Activated CD4-positive, alpha-beta T cell treated with anti-CD3 and anti-CD28 coated beads, Interleukin-2, amount 10 ng/mL, durations not matched to agents 24 days and 14 days (primary cell): ENCODE results near the gene MAST4. TPM values are rescaled to one million over a fixed set of nuclear protein-coding genes. Genes with fewer than 3 reads are reported as not detected.
A peak's percentile ranks its signal among the peaks of the same experiment; 100 is the strongest.
"Not testable (repeated sequence)": the region's sequence is repeated elsewhere in the genome, so short reads cannot be mapped to it uniquely, and the experiment has no call there.

Source experiments
- DNase-seq: peaks from one replicate; pipeline ENCODE4 v3.0.0; 2022
- H3K27ac Mint-ChIP-seq: one replicate; pipeline ENCODE4 v1.8.0; 2022; ENCODE audit warnings: mild to moderate bottlenecking, mixed read lengths
- H3K27me3 Mint-ChIP-seq: one replicate; pipeline ENCODE4 v1.8.0; 2022; ENCODE audit warnings: mixed read lengths
- H3K36me3 Mint-ChIP-seq: one replicate; pipeline ENCODE4 v1.8.0; 2022; ENCODE audit warnings: low read depth, mild to moderate bottlenecking, mixed read lengths
- H3K4me1 Mint-ChIP-seq: one replicate; pipeline ENCODE4 v1.8.0; 2021; ENCODE audit warnings: mixed read lengths
- H3K4me3 Mint-ChIP-seq: one replicate; pipeline ENCODE4 v1.8.0; 2022; ENCODE audit warnings: mild to moderate bottlenecking, moderate library complexity, mixed read lengths
- H3K9me3 Mint-ChIP-seq: one replicate; pipeline ENCODE4 v1.8.0; 2021; ENCODE audit warnings: mixed read lengths
- intact Hi-C: fragments of 100-400 bp; cut with micrococcal nuclease; formaldehyde crosslinking; loops from one replicate; pipeline ENCODE4 v1.15.1; 2023
- total RNA-seq: library from RNA; stranded (reverse); gene quantifications from 2 replicates; pipeline ENCODE4 v1.2.3, GENCODE V29; 2022

The MAST4 gene
- total RNA-seq, 1 donor from 2014 or later: 16.1 TPM

DNA sequence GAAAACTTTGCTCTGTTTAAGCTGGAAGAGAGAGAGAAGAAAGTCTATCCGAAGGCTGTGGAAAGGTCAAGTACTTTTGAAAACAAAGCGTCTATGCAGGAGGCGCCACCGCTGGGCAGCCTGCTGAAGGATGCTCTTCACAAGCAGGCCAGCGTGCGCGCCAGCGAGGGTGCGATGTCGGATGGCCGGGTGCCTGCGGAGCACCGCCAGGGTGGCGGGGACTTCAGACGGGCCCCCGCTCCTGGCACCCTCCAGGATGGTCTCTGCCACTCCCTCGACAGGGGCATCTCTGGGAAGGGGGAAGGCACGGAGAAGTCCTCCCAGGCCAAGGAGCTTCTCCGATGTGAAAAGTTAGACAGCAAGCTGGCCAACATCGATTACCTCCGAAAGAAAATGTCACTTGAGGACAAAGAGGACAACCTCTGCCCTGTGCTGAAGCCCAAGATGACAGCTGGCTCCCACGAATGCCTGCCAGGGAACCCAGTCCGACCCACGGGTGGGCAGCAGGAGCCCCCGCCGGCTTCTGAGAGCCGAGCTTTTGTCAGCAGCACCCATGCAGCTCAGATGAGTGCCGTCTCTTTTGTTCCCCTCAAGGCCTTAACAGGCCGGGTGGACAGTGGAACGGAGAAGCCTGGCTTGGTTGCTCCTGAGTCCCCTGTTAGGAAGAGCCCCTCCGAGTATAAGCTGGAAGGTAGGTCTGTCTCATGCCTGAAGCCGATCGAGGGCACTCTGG, 567.8 kb downstream of the MAST4 start:
- intact Hi-C loops: loop anchor here (10.0 kb wide), 1 partner anchor 609 kb away; no protein-coding TSS in a partner anchor
- H3K4me3 Mint-ChIP-seq: peak overlapping the region; percentile 89

DNA sequence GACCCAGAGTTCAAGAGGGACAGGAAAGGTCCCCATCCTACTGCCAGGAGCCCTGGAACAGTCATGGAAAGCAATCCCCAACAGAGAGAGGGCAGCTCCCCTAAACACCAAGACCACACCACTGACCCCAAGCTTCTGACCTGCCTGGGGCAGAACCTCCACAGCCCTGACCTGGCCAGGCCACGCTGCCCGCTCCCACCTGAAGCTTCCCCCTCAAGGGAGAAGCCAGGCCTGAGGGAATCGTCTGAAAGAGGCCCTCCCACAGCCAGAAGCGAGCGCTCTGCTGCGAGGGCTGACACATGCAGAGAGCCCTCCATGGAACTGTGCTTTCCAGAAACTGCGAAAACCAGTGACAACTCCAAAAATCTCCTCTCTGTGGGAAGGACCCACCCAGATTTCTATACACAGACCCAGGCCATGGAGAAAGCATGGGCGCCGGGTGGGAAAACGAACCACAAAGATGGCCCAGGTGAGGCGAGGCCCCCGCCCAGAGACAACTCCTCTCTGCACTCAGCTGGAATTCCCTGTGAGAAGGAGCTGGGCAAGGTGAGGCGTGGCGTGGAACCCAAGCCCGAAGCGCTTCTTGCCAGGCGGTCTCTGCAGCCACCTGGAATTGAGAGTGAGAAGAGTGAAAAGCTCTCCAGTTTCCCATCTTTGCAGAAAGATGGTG, 568.8 kb downstream of the MAST4 start:
- Mint-ChIP-seq H3K27me3 (no peaks in the 10 kb centered on the region), H3K27ac (peak overlapping the region; percentile 96), H3K36me3 (peaks cover 41% of the 10 kb centered on the region), H3K4me1 (peaks cover 70% of the 10 kb centered on the region), H3K9me3 (no peaks in the 10 kb centered on the region), H3K4me3 (peak overlapping the region; percentile 89)
- peak; percentile 62 for DNase-seq
- intact Hi-C loops: loop anchor here (5.0 to 10.0 kb wide), 6 partner anchors 163 to 1238 kb away; partner anchors contain the start of gene ERBIN

More for the DNA sequence above, 567.8 kb downstream of the MAST4 start:
- H3K27ac Mint-ChIP-seq: peak overlapping the region; percentile 96
- H3K36me3 Mint-ChIP-seq: peaks cover 41% of the 10 kb centered on the region
- no peaks in the 10 kb centered on the region for H3K9me3 Mint-ChIP-seq
- H3K27me3 Mint-ChIP-seq: no peaks in the 10 kb centered on the region
- peak; percentile 68 for DNase-seq
- peaks cover 75% of the 10 kb centered on the region for H3K4me1 Mint-ChIP-seq

DNA sequence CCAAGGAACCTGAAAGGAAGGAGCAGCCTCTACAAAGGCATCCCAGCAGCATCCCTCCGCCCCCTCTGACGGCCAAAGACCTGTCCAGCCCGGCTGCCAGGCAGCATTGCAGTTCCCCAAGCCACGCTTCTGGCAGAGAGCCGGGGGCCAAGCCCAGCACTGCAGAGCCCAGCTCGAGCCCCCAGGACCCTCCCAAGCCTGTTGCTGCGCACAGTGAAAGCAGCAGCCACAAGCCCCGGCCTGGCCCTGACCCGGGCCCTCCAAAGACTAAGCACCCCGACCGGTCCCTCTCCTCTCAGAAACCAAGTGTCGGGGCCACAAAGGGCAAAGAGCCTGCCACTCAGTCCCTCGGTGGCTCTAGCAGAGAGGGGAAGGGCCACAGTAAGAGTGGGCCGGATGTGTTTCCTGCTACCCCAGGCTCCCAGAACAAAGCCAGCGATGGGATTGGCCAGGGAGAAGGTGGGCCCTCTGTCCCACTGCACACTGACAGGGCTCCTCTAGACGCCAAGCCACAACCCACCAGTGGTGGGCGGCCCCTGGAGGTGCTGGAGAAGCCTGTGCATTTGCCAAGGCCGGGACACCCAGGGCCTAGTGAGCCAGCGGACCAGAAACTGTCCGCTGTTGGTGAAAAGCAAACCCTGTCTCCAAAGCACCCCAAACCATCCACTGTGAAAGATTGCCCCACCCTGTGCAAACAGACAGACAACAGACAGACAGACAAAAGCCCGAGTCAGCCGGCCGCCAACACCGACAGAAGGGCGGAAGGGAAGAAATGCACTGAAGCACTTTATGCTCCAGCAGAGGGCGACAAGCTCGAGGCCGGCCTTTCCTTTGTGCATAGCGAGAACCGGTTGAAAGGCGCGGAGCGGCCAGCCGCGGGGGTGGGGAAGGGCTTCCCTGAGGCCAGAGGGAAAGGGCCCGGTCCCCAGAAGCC, 569.6 kb downstream of the MAST4 start:
- DNase-seq: peak; percentile 96
- Mint-ChIP-seq H3K36me3 (peaks cover 41% of the 10 kb centered on the region), H3K27me3 (no peaks in the 10 kb centered on the region), H3K27ac (peak overlapping the region; percentile 96), H3K4me3 (peak overlapping the region; percentile 89), H3K4me1 (peaks cover 65% of the 10 kb centered on the region), H3K9me3 (no peaks in the 10 kb centered on the region)
- intact Hi-C loops: loop anchor here (1.0 to 10.0 kb wide), 10 partner anchors 8 to 1238 kb away; partner anchors contain the start of genes ERBIN and PIK3R1

DNA sequence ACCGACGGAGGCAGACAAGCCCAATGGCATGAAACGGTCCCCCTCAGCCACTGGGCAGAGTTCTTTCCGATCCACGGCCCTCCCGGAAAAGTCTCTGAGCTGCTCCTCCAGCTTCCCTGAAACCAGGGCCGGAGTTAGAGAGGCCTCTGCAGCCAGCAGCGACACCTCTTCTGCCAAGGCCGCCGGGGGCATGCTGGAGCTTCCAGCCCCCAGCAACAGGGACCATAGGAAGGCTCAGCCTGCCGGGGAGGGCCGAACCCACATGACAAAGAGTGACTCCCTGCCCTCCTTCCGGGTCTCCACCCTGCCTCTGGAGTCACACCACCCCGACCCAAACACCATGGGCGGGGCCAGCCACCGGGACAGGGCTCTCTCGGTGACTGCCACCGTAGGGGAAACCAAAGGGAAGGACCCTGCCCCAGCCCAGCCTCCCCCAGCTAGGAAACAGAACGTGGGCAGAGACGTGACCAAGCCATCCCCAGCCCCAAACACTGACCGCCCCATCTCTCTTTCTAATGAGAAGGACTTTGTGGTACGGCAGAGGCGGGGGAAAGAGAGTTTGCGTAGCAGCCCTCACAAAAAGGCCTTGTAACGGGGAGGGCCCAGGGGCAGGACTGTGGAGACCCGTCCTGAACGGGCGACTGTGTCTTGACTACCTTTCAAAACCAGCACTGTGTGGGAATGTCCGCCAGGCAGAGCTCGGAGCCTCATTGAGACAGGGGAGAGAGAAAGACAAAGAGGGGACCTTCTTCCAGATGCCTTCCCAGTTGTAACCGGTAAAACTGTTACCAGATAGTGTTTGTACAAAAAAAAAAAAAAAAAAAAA, 570.5 kb downstream of the MAST4 start:
- H3K27me3 Mint-ChIP-seq: no peaks in the 10 kb centered on the region
- peaks cover 56% of the 10 kb centered on the region for H3K4me1 Mint-ChIP-seq
- intact Hi-C loops: loop anchor here (1.0 to 10.0 kb wide), 10 partner anchors 9 to 1239 kb away; partner anchors contain the start of genes ERBIN and PIK3R1
- H3K9me3 Mint-ChIP-seq: no peaks in the 10 kb centered on the region
- H3K36me3 Mint-ChIP-seq: peaks cover 39% of the 10 kb centered on the region
- H3K4me3 Mint-ChIP-seq: peak overlapping the region; percentile 89
- peak overlapping the region; percentile 96 for H3K27ac Mint-ChIP-seq
- DNase-seq: peak; percentile 95

DNA sequence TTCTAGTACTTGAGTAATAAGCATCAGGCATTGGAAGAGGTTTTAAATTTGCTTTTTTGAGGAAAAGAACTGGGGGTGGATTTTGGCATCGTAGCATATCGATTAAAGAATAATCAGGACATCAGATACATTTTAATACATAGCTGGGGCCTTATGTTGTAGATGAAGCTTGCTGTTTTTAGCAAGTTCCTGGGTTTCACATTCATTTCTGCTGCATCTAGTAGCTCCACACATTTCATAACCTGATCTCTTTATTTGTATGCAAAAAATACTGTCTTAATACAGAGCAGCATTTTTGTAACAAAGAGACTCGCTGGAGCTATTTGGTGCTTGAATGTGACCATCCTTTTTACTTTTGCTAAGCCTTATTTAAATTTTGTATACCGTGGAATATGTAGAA, 571.9 kb downstream of the MAST4 start:
- DNase-seq: no peak
- Mint-ChIP-seq H3K27ac (peak overlapping the region; percentile 96), H3K4me3 (peak overlapping the region; percentile 89), H3K9me3 (no peaks in the 10 kb centered on the region), H3K27me3 (no peaks in the 10 kb centered on the region), H3K36me3 (peaks cover 31% of the 10 kb centered on the region), H3K4me1 (peaks cover 42% of the 10 kb centered on the region)
- intact Hi-C loops: loop anchor here (5.0 to 10.0 kb wide), 6 partner anchors 166 to 1241 kb away; partner anchors contain the start of gene ERBIN

DNA sequence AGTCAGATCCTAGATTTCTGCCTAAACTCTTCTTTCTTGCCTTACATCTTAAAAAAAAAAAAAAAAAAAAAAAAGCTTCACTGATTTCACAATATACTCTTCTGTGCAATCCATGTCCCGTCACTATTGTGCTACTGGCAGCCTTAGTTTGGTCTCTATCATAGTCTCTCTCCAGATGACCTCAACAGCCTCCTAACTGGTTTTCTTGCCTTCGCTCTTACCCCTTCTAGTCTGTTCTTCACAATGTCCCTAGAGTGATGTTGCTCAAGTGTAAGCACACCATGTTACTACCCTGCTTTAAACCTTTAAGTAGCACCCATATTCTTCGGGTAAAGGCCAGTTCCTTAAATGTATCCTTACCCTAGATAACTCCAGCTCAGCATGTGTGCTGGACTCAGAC, 574.6 kb downstream of the MAST4 start:
- intact Hi-C loops: no loop called here
- Mint-ChIP-seq H3K27ac (no peak overlapping the region), H3K4me1 (peaks cover 28% of the 10 kb centered on the region), H3K4me3 (no peak overlapping the region), H3K9me3 (peaks cover 9% of the 10 kb centered on the region), H3K27me3 (no peaks in the 10 kb centered on the region), H3K36me3 (peaks cover 18% of the 10 kb centered on the region)
- DNase-seq: no peak

DNA sequence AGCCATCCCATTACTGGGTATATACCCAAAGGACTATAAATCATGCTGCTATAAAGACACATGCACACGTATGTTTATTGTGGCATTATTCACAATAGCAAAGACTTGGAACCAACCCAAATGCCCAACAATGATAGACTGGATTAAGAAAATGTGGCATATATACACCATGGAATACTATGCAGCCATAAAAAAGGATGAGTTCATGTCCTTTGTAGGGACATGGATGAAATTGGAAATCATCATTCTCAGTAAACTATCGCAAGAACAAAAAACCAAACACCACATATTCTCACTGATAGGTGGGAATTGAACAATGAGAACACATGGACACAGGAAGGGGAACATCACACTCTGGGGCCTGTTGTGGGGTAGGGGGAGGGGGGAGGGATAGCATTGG, 577.2 kb downstream of the MAST4 start:
- DNase-seq, H3K27me3 Mint-ChIP-seq, H3K4me3 Mint-ChIP-seq, intact Hi-C loops, H3K27ac Mint-ChIP-seq: not testable (repeated sequence)
- Mint-ChIP-seq H3K36me3 (peaks cover 32% of the 10 kb centered on the region), H3K4me1 (peaks cover 14% of the 10 kb centered on the region), H3K9me3 (peaks cover 27% of the 10 kb centered on the region)

DNA sequence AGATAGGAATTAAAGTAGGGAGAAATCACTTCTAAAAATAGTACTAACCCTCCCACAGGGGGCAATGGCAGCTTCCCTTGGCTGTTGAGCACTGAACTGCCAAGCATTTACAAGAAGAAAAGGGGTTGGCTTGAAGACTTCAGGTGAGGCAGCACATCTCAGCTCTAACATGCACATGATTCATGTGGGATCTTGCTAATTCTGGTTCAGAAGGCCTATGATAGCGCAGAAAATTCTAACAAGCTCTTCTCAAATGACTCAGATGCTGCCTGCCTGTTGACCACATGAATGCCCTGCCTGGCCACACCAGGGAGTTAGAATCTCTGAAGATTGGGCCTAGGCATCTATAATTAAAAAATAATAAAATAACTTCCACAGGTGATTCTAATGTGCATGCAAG, 577.8 kb downstream of the MAST4 start:
- H3K36me3 Mint-ChIP-seq: peaks cover 35% of the 10 kb centered on the region
- peaks cover 13% of the 10 kb centered on the region for H3K4me1 Mint-ChIP-seq
- no peak overlapping the region for H3K27ac Mint-ChIP-seq
- intact Hi-C loops: no loop called here
- no peak for DNase-seq
- H3K9me3 Mint-ChIP-seq: peaks cover 30% of the 10 kb centered on the region
- no peak overlapping the region for H3K4me3 Mint-ChIP-seq
- no peaks in the 10 kb centered on the region for H3K27me3 Mint-ChIP-seq

DNA sequence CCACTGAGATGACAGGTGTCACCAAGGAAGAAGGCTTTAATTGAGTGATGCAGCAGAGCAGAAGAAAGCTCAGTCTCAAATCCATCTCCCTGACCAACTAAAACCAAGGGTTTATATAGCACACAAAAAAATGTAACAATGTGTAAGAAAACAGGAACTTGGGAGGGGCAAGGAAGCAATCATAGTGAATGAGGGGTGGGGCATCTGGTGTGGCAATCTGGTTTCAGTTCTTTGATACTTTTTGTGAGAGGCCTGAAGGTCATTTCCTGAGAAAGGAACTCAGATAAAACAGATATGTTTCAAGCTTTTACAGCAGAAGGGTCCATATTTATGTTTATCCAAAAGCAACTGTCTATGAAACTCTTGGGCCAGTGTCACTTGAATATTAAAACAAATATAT, 580.7 kb downstream of the MAST4 start:
- peaks cover 33% of the 10 kb centered on the region for H3K9me3 Mint-ChIP-seq
- intact Hi-C loops: no loop called here
- no peak overlapping the region for H3K27ac Mint-ChIP-seq
- H3K4me1 Mint-ChIP-seq: peaks cover 27% of the 10 kb centered on the region
- H3K36me3 Mint-ChIP-seq: peaks cover 41% of the 10 kb centered on the region
- no peak overlapping the region for H3K4me3 Mint-ChIP-seq
- no peak for DNase-seq
- H3K27me3 Mint-ChIP-seq: no peaks in the 10 kb centered on the region

DNA sequence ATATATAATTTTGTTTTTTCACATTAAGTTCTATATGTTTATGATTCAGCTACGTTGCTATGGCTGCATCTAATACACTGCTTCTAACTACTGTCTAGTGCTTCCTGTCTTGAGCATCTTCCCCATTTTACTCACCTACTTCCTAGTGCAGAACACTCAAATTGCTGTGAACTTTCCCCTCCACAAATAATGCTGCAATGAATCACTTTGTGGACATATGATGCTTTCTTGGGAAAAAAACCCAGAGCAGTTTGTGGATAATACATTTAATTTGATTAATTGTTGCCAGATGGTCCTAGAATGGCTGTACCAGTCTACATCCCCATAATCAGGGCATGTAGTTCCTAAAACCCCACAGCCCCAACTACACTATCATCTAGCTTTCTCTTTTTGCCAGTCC, 581.9 kb downstream of the MAST4 start:
- H3K27me3 Mint-ChIP-seq: no peaks in the 10 kb centered on the region
- peaks cover 38% of the 10 kb centered on the region for H3K4me1 Mint-ChIP-seq
- H3K4me3 Mint-ChIP-seq: no peak overlapping the region
- H3K9me3 Mint-ChIP-seq: peaks cover 37% of the 10 kb centered on the region
- intact Hi-C loops: no loop called here
- no peak for DNase-seq
- peaks cover 39% of the 10 kb centered on the region for H3K36me3 Mint-ChIP-seq
- no peak overlapping the region for H3K27ac Mint-ChIP-seq

DNA sequence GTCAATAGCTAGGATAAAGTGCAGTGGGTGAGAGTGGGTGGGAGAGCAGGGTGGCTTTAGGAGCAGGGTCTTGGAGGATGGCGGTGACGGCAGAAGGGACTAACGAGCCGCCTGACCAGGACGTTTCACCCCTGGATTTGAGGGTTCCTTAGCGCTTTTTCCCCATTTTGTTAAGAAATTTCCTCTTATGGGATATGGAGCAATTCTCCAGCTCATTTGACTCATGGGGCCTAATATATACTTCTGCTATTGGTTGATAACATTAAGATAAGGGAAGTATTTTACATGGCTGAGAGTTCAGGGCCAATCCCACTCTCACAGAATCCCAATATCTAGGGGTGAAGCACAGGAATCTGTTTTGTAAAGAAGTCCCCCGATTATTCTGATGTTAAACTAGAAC, 582.8 kb downstream of the MAST4 start:
- intact Hi-C loops: no loop called here
- no peaks in the 10 kb centered on the region for H3K27me3 Mint-ChIP-seq
- no peak for DNase-seq
- H3K36me3 Mint-ChIP-seq: peaks cover 41% of the 10 kb centered on the region
- no peak overlapping the region for H3K27ac Mint-ChIP-seq
- peaks cover 40% of the 10 kb centered on the region for H3K4me1 Mint-ChIP-seq
- no peak overlapping the region for H3K4me3 Mint-ChIP-seq
- H3K9me3 Mint-ChIP-seq: peaks cover 42% of the 10 kb centered on the region

DNA sequence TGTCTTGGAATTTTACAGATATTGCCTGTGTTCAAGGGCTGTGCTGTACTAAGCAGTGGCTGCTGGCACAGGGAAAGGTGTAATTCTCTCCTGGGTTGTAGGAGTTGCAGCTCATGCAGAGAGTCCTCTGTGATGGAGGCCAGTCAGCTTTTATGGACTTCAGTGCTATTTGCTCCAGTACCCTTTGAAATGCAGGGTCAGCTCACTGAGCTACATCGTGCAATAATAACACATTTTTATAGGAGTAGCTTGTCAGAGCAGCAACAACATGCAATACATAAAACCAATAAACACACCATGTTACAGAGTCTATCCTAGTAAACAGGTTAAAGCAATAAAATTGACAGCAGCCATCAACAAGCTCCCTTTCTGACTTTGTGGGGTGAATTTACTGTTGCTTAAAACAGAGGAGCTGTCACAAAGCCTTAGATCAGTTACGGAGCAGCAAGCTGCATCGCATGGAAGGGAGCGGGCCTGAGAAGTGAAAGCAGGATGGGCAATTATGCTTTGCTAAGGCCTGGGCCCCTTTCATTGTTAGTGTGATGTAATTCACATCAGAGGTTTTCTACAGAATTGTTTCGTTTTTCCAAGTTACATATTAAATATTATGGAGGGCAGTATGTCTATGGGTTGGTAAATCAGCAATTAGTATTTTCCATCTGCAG, 583.6 kb downstream of the MAST4 start:
- Mint-ChIP-seq H3K4me1 (peaks cover 40% of the 10 kb centered on the region), H3K4me3 (no peak overlapping the region), H3K27me3 (no peaks in the 10 kb centered on the region), H3K36me3 (peaks cover 38% of the 10 kb centered on the region), H3K9me3 (peaks cover 43% of the 10 kb centered on the region), H3K27ac (peak overlapping the region; percentile 81)
- intact Hi-C loops: no loop called here
- DNase-seq: no peak
